COLO668 (cell line): ENCODE measurements around the gene RNASE2.
"Not testable (repeated sequence)": the region's sequence is repeated elsewhere in the genome, so short reads cannot be mapped to it uniquely, and the experiment has no call there.

Experiments used
- DNase-seq: peaks from one replicate; lab custom pipeline; 2025; ENCODE audit not compliant: unreplicated experiment; lab: John Stamatoyannopoulos, UW

The RNASE2 gene

GRCh38 chr14:20954736-20955537 is at the start of gene RNASE2:
Gene RNASE2, plus strand, starts transcription at chr14:20955487. Its CDS starts 285 bp downstream, at chr14:20955772.
- not testable (repeated sequence) for DNase-seq

- no peak for DNase-seq
These were observed 49.6 kb upstream of the RNASE2 start for GRCh38 chr14:20905676-20906075.

DNA sequence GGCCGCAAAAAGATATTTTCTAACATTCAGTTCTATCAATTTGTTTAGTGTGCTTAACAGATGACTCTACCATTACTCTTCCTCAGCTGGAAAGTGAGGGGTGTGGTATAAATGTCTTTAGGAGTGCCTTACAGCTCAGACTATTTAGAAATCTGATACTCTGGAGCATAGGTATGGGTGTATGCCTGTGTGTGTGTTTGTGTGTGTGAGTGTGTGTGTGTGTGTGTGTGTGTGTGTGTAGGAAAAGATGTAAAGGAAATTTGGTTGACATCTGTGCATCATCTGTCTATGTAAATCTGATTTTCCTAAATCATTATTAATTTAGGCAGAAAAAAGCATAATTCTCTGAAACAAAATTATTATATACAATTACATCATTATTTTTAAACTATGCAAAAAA is 48.1 kb upstream of the RNASE2 start:
- no peak for DNase-seq

DNA sequence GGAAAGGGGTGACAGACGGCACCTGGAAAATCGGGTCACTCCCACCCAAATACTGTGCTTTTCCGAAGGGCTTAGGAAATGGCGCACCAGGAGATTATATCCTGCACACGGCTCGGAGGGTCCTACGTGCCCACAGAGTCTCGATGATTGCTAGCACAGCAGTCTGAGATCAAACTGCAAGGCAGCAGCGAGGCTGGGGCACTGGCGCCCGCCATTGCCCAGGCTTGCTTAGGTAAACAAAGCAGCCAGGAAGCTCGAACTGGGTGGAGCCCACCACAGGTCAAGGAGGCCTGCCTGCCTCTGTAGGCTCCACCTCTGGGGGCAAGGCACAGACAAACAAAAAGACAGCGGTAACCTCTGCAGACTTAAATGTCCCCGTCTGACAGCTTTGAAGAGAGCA is 44.5 kb upstream of the RNASE2 start:
- DNase-seq = not testable (repeated sequence)

- not testable (repeated sequence) for DNase-seq
These were observed 36.1 kb upstream of the RNASE2 start for GRCh38 chr14:20919038-20919756.

DNA sequence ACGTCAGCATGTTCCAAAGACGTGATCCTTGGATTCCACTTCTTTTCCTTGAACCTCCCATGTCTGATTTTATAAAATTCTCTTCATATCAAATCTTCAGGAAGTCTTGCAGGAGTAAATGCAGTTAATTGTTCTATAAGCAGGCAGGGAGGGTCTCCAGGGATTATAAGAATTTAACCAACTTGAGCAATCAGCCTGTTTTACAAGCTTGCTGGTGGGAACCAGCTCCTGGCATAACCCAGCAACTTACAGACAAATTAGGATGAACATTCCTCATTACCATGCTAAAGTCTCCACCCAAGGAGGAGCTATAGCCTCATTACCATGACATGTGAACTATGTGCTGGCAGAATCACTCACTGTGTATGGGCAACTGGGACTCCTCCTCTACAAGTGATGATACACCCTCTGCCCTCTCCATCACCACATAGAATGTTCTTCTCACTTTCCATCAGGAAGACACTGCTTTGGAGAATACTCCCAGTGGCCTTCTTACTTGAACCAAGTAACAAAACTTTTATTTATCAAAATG is 31.5 kb upstream of the RNASE2 start:
- not testable (repeated sequence) for DNase-seq

- peak; percentile 22 for DNase-seq
These were observed 21.0 kb upstream of the RNASE2 start for GRCh38 chr14:20934148-20934762.

DNA sequence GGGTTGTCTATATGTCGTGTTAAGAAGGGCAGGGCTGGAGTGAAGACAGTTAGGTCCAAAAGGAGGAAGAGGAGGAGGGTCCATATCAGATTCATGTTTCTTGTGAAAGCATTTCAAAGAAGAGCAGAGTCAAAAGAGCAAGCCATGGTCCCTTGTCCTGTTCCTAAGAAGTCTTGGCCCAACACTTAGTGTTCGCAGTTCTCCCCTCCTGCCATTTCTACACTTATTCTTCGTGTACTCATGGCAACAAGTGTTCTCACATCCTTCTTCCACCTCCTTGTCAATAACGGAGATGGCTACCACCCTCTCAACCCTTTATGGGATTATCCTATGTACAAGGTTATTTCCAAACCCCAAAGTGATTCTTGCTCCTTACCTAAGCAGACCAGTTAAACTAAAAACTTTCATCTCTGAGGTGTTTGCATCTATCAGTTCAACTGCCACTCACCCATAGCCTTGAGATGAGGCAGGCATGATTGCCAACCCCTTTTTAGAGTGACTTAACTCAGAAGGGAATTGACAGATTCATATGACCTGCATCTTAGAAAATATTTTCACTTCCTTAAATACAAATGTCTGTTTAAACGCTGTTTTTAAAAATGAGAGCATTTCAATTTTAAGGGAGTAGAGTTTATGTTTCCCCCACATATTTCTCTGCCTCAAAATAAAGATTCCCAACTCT is 19.8 kb upstream of the RNASE2 start:
- no peak for DNase-seq

DNA sequence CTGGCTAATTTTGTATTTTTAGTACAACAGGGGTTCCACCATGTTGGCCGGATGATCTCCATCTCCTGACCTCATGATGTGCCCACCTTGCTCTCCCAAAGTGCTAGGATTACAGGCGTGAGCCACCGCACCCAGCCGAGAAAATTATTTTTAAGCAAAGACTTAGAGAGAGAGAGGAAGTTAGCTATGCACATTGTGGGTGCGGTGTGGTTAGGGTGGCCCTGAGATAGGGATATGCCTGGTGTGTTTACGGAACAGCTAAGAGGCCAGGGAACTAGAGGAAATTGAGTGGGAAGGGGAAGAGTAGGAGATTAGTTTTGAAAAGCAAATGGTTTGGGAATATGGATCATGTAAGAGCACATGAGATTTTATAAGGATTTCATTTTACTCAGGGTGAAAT is 10.1 kb upstream of the RNASE2 start:
- not testable (repeated sequence) for DNase-seq

DNA sequence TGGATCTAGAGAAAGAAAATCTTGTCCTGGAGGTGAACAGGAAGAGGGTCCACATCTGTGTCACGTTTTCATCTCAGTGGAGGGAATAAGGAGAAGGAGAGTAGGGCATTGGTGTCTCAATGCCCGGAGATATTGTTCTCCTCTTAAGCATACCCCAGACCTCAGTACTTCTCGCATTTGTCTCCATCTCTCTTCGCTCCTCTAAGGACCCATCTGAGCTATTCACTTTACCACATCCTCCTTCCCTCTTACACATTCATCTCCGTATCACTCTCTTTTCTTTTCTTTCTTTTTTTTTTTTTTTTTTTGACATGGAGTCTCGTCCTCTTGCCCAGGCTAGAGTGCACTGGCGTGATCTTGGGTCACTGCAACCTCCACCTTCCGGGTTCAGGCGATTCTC is 8.6 kb upstream of the RNASE2 start:
- not testable (repeated sequence) for DNase-seq

DNA sequence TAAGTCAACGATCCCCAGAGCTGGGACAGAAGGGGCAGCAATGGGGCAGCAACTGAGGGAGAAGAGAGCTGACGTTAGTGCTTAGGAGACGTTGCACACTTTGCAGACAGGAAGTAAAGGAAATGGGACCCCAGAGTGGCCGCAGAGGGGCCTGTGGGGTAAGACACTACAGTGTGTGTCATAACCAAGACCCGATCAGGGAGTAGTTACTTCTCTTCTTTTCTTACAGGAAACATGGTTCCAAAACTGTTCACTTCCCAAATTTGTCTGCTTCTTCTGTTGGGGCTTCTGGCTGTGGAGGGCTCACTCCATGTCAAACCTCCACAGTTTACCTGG is 219 bp downstream of the RNASE2 start:
- not testable (repeated sequence) for DNase-seq

- DNase-seq = no peak
These were observed 1.2 kb downstream of the RNASE2 start for GRCh38 chr14:20956376-20956976.

DNA sequence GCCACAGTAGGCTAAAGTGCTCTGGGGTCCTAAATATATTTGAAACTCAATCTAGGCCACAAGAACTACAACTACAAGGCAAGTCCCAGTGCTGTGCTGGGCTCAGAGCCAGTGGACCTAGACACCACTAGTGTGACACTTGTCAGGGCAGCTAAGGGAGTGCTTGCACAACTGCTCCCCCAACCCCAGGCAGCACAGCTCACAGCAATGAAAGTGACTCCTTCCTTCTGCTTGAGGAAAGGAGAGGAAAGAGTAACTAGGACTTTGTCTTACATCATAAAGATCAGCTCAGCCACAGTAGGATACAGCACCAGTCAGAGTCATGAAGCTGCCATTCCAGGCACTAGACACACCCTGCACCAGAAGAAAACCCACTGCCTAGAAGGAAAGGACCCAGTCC is 3.7 kb downstream of the RNASE2 start:
- not testable (repeated sequence) for DNase-seq

DNA sequence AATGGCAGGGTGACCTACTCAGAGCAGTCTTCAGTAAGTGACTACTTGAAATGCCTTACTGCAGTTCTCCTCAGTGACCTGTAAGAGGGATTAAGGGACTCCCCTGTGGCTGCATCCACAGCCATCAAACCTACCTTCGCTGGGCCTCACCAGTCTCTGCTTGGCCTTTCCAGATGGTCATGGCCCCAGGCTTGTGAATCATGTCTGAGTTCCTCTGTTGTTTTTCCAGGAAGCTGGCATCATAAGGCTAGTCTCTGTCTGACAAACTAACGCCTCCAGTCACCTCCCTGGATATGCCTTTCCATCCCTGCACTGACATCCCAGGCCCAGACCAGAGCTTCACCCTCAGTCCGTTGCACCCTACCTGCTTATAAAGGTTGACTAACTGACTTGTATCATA is 14.0 kb downstream of the RNASE2 start:
- DNase-seq = no peak

- DNase-seq = no peak
These were observed 15.3 kb downstream of the RNASE2 start for GRCh38 chr14:20970647-20970982.

- peak; percentile 77 for DNase-seq
These were observed 15.9 kb downstream of the RNASE2 start for GRCh38 chr14:20970983-20971704.

- DNase-seq = no peak
These were observed 16.4 kb downstream of the RNASE2 start for GRCh38 chr14:20971705-20972021.

GRCh38 chr14:20973501-20973900 is 18.2 kb downstream of the RNASE2 start:
- no peak for DNase-seq

- DNase-seq = no peak
These were observed 21.0 kb downstream of the RNASE2 start for GRCh38 chr14:20976291-20976690.

DNA sequence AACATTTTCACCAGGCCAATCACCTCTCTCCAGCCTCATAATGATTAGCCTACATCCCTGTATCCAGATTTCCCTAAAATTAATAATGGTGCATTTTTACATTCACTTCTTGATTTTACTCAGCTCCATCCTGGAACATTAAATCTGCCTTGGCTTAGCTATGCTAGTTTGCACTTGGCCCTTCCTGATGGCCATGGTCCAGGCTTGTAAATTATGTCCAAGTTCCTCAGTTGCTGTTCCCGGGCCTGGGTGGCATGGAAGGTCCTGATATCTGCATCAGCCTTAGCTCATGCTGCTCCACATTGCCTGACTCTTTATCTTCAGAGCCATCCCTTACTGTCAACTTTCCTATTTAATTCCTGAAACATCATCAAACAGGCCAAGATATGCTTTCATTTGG is 23.4 kb downstream of the RNASE2 start:
- no peak for DNase-seq
